Kidney capillary endothelial cell (primary cell): Measurements from ENCODE around the gene ESPN.

Experiments used
- DNase-seq: peaks from one replicate; pipeline ENCODE4 v3.0.0-alpha.2; 2018; ENCODE audit warnings: low spot score

ESPN gene

GRCh38 chr1:6465461-6466005 lies 41.0 kb downstream of the ESPN start:
- no peak for DNase-seq

GRCh38 chr1:6466023-6466422 lies 41.4 kb downstream of the ESPN start, which contains the start of gene TNFRSF25:
TNFRSF25 (minus strand) TSS chr1:6466173; CDS start chr1:6466107, 66 bp downstream.
- DNase-seq: no peak

GRCh38 chr1:6466751-6467150 lies 42.2 kb downstream of the ESPN start:
- no peak for DNase-seq

GRCh38 chr1:6467224-6467623 lies 42.6 kb downstream of the ESPN start:
- DNase-seq: no peak

GRCh38 chr1:6467744-6468688 lies 43.4 kb downstream of the ESPN start:
- DNase-seq: no peak

- DNase-seq: no peak
These were observed 44.3 kb downstream of the ESPN start for GRCh38 chr1:6468729-6469461.

GRCh38 chr1:6470132-6471085 lies 45.8 kb downstream of the ESPN start:
- no peak for DNase-seq

GRCh38 chr1:6471086-6471969 lies 46.8 kb downstream of the ESPN start:
- no peak for DNase-seq

- DNase-seq: no peak
These were observed 47.4 kb downstream of the ESPN start for GRCh38 chr1:6471970-6472368.

- DNase-seq: no peak
These were observed 47.8 kb downstream of the ESPN start for GRCh38 chr1:6472391-6472790.

GRCh38 chr1:6473156-6473555 lies 48.6 kb downstream of the ESPN start:
- DNase-seq: no peak

- no peak for DNase-seq
These were observed 49.6 kb downstream of the ESPN start for GRCh38 chr1:6473974-6474814.

- no peak for DNase-seq
These were observed 50.3 kb downstream of the ESPN start for GRCh38 chr1:6474815-6475282.

GRCh38 chr1:6475381-6476133 lies 51.0 kb downstream of the ESPN start:
- DNase-seq: no peak

- no peak for DNase-seq
These were observed 51.9 kb downstream of the ESPN start for GRCh38 chr1:6476483-6476882.

GRCh38 chr1:6477039-6477820 lies 52.7 kb downstream of the ESPN start:
- DNase-seq: no peak

- DNase-seq: no peak
These were observed 57.2 kb downstream of the ESPN start for GRCh38 chr1:6481820-6482219.
